Measurements from ENCODE around the gene CFAP73.

- TF ChIP-seq JUND (IDR thresholded peaks at IDR 0.05) (no peak), EZH2phosphoT487 (IDR thresholded peaks at IDR 0.05; ENCODE audit: borderline replicate concordance, low read depth) (no peak), EP300 (IDR thresholded peaks at IDR 0.05; ENCODE audit: borderline replicate concordance in 1 of 2, low read depth in 1 of 2, low read length in 1 of 2) (no peak), CTCF (IDR thresholded peaks at IDR 0.05) (no peak), TCF12 (IDR thresholded peaks at IDR 0.05) (no peak), RAD21 (IDR thresholded peaks at IDR 0.05; ENCODE audit: low read length) (no peak), SMC3 (IDR thresholded peaks at IDR 0.05; ENCODE audit: low read depth, low read length) (no peak), FOXM1 (IDR thresholded peaks at IDR 0.05; ENCODE audit: low read depth) (no peak)
Measured at GRCh38 chr12:113157218-113157859, 7.8 kb downstream of the CFAP73 start.

Data from SK-N-SH (cell line).